ENCODE results near the gene GMCL1.

The GMCL1 gene

DNA sequence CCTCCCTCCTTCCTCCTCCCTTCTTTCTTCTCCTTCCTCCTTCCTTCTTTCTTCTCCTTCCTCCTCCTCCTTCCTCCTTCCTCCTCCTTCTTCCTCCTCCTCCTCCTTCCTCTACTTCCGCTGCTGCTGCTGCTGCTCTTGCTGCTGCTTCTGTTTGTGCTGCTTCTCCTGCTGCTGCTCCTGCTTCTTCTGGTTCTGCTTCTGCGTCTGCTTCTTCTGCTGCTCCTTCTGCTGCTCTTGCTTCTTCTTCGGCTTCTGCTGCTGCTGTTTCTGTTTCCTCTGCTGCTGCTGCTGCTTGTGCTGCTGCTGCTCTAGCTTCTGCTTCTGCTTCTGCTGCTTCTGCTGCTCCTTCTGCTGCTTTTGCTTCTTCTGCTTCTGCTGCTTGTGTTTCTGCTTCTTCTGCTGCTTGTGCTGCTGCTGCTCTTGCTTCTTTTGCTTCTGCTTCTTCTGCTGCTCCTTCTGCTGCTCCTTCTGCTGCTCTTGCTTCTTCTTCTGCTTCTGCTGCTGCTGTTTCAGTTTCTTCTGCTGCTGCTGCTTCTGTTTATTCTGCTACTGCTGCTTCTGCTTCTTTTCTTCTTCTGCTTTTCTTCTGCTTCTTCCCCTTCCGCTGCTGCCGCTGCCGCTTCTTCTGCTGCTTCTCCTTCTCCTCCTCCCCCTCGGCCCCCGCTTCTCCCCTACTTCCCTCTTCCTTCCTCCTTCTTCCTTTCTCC lies 72.9 kb downstream of the GMCL1 start:
- TF ChIP-seq CTCF (IDR thresholded peaks at IDR 0.05), result no peak
- no peak for DNase-seq
- Mint-ChIP-seq H3K27ac (peak overlapping the region; percentile 74), H3K36me3 (ENCODE audit: low read depth) (peaks cover 58% of the 10 kb centered on the region), H3K4me1 (no peaks in the 10 kb centered on the region), H3K9me3 (no peaks in the 10 kb centered on the region), H3K4me3 (no peak overlapping the region), H3K27me3 (ENCODE audit: low read depth, poor library complexity) (no peaks in the 10 kb centered on the region)

DNA sequence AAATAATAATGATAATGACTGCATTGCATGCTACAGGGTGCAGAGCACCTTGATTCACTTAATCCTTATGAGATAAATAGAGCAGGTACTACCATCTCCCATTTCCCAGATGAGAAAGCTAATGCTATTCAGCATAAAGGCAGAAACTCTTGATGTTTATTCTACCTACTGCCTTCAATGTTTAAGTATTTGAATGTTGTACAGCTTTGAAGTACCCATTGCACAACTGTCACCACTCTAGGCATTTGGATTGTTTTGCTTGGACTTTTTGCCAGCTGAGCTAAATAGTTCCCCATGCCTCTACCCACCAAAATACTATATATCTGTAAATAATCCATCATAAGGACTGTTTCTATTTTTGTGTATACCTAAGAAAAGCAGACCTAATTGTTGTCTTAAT lies 77.8 kb downstream of the GMCL1 start:
- no peak for DNase-seq
- TF ChIP-seq CTCF (IDR thresholded peaks at IDR 0.05), result no peak
- no peak overlapping the region for H3K4me3 Mint-ChIP-seq
- H3K27me3 Mint-ChIP-seq (ENCODE audit: low read depth, poor library complexity), result no peaks in the 10 kb centered on the region
- H3K9me3 Mint-ChIP-seq, result no peaks in the 10 kb centered on the region
- no peak overlapping the region for H3K27ac Mint-ChIP-seq
- peaks cover 32% of the 10 kb centered on the region for H3K36me3 Mint-ChIP-seq (ENCODE audit: low read depth)
- H3K4me1 Mint-ChIP-seq, result peaks cover 3% of the 10 kb centered on the region

GRCh38 chr2:69911985-69912563 lies 82.6 kb downstream of the GMCL1 start:
- no peak for DNase-seq
- TF ChIP-seq CTCF (IDR thresholded peaks at IDR 0.05), result peak; percentile 59
- Mint-ChIP-seq H3K36me3 (ENCODE audit: low read depth) (peaks cover 15% of the 10 kb centered on the region), H3K27me3 (ENCODE audit: low read depth, poor library complexity) (peaks cover 16% of the 10 kb centered on the region), H3K27ac (no peak overlapping the region), H3K9me3 (no peaks in the 10 kb centered on the region), H3K4me1 (peaks cover 16% of the 10 kb centered on the region), H3K4me3 (no peak overlapping the region)

DNA sequence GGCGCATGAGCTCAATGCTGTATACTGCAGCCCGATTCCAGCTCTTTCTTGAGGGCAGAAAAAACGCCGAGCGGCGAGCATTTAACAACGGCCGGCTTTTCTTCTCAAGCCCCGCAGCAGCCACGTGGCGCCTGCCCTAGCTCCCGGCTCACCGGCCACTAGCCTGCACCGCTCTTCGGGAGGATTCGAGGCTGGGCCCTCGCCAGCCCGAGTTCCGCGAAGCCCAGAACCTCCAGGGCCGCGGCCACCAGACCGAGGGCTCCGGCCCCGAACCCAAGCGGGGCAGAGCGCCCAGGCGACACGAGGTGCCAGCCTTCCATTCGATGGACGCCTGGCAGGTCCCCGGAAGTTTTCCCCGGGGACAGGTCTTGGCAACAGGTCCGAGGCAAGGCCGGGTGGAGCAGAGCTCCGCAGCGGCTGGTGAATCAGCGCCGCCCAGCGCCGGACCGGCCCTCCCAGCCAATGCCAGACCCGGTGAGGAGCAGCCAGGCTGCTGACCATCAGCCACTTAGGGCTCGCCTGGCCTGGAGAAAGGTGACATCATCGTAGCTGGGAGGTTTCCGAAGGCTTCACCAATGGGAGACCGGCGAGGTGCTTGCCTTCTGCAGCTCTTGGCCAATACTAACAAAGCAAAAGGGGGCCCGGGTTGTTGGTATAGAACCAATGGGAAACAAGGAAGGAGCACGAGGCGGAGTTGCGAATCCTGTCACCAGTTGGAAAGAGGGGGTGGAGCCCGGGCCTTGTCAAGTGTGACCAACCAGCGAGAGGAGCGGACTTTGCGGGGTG lies 84.9 kb downstream of the GMCL1 start:
- peak overlapping the region; percentile 92 for H3K27ac Mint-ChIP-seq
- no peaks in the 10 kb centered on the region for H3K9me3 Mint-ChIP-seq
- DNase-seq, result no peak
- H3K4me3 Mint-ChIP-seq, result peak overlapping the region; percentile 81
- H3K36me3 Mint-ChIP-seq (ENCODE audit: low read depth), result peaks cover 16% of the 10 kb centered on the region
- no peak for TF ChIP-seq CTCF (IDR thresholded peaks at IDR 0.05)
- peaks cover 16% of the 10 kb centered on the region for H3K4me1 Mint-ChIP-seq
- peaks cover 31% of the 10 kb centered on the region for H3K27me3 Mint-ChIP-seq (ENCODE audit: low read depth, poor library complexity)

DNA sequence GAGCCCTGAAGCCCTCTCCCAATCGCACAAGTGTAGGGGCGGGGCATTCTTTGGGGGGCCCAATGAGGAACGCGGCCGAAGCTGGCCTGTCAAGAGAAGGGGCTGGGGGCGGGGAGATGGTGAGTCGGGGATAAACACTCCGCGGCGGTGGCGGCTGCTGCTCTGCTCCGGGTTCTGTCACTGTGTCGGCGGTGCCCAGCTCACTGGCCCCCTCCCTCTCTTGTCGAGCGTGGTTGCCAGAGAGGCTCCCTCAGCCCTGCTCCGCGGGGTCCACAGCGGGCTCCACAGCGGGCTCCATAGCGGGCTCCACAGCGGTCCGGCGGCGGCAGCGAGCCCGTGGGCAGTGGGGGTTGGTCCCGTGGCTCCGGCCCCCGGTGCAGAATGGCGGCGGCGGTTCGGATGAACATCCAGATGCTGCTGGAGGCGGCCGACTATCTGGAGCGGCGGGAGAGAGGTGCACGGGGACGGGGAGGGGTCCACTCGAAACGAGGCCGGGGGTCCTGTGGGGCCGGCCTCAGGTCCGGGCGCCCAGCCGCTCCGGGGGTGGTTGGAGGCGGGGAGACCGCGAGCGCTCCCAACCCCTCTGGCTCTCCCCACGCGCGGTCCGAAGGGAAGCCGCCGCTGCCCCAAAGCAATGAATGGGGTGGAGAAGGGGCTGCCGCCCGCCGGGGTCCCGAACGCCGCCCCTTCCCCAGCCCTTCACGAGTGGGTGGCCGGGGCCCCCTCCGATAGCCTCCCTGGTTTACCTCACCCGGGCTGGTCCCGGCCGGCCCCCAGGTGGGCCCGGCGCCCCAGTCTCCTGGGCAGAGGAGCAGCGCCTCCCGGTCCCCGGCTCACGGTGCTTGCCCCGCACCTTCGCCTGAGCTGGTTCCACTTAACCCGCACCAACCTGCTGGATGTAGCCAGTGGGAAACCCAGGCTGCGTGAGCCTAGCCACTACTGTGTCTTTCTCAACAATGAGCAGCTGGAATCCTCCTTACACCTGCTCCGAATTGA lies 85.8 kb downstream of the GMCL1 start, which contains the start of gene MXD1:
TSS of gene MXD1 (plus strand) at position 160 of the 996 bp plus-strand sequence. CDS start at position 382, 222 bp downstream.
- peak within 1 kb of the TSS; percentile 81 for H3K4me3 Mint-ChIP-seq
- H3K4me1 Mint-ChIP-seq, result peaks cover 16% of the 10 kb centered on the region
- no peak for TF ChIP-seq CTCF (IDR thresholded peaks at IDR 0.05)
- peaks cover 17% of the 10 kb centered on the region for H3K36me3 Mint-ChIP-seq (ENCODE audit: low read depth)
- H3K27me3 Mint-ChIP-seq (ENCODE audit: low read depth, poor library complexity), result peaks cover 34% of the 10 kb centered on the region
- H3K9me3 Mint-ChIP-seq, result no peaks in the 10 kb centered on the region
- peak; percentile 99 for DNase-seq
- peak within 1 kb of the TSS; percentile 92 for H3K27ac Mint-ChIP-seq
